GM21528 (cell line): ENCODE data around the gene APPBP2.

Experiments used
- ATAC-seq: cut with Tn5 transposase; IDR thresholded peaks from one replicate; pipeline ENCODE4 v1.9.1; 2021; ENCODE audit warnings: mild to moderate bottlenecking, moderate library complexity; ENCODE audit not compliant: unreplicated experiment, low FRiP score

The APPBP2 gene

DNA sequence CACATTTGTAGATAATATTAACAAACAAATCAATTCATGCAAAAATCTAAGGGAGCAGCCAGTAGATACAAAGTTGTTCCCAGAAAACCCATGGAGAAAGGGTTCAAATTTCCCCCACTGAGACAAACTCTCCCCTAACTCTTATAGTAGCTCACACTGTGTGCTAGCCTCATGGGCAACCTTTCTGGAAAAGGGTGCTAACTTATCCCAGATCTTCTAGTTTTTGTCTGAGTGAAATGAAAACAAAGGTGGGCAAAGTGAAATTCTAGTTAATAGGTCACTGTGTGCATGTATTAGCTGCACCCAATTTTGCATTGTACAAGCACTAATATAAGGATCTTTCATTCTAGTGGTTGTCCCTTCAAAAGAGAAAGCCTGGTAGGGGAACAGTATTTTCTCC is 124.2 kb downstream of the APPBP2 start:
- no peak for ATAC-seq

DNA sequence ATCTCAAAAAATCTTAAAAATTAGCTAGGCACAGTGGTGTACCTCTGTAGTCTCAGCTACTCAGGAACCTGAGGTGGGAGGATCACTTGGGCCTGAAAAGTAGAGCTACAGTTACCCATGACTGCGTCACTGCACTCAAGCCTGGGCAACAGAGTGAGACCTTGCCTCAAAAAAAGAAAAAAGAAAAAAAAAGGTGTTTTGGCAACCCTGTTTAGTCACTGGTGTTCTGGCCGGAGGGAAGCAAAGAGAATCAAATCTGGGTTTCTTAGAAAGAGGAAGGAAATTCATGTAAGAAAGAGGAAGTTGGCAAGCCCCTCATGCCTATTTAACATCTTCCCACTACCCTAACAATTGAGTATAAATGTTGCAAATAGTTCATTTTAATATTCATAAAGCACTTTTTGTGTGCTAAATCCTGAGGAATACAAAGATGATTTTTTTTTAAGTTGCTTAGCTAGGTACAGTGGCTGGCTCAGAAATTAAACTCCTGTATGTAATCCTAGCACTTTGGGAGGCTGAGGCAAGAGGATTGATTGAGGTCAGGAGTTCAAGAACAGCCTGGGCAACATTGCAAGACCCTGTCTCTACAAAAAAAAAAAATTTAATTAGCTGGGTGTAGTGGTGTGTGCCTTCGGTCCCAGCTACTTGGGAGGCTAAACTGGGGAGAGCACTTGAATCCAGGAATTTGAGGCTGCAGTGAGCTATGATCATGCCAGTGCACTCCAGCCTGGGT is 127.6 kb downstream of the APPBP2 start:
- no peak for ATAC-seq

DNA sequence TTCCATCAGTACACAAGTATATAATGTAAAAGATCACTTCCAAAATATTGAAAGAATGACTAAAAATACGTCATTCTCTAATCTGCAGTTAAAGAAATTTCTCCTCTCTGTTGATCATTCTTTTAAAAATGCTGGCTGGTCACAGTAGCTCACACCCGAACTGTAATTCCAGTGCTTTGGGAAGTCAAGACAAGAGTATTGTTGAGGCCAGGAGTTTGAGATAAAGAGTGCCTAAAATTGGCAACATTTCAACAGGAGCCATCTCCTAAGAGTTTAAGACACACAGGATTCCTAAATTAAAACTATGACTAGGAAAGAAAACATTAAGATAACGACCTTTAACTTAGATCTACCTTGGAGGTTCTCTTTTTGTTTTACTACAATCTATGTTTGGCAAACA is 129.6 kb downstream of the APPBP2 start:
- ATAC-seq: no peak

DNA sequence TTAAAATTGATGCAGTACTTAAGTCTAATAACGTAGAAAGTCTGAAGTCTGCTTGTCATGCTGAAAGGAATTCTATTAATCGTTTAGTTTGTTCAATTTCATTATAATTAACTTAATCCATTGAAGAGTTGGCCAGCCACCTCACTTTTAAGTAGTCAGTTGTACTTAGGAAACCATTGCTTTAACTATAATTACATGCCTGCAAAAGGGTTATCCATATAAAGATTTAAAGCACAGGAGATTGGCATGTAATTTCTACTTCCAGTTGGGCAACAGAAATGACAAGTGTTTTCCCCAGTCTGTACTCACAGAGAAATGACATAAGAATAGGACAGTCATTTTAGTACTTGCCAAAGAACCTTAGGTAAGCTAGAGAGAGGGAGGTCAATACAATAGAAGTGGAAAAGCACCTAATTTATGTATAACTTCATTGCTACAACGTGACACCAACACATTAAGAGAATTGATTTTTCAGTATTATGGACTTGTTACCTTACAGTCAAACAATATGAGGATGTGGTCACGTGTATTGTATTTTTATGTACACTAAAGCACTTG is 130.5 kb downstream of the APPBP2 start:
- ATAC-seq: no peak

DNA sequence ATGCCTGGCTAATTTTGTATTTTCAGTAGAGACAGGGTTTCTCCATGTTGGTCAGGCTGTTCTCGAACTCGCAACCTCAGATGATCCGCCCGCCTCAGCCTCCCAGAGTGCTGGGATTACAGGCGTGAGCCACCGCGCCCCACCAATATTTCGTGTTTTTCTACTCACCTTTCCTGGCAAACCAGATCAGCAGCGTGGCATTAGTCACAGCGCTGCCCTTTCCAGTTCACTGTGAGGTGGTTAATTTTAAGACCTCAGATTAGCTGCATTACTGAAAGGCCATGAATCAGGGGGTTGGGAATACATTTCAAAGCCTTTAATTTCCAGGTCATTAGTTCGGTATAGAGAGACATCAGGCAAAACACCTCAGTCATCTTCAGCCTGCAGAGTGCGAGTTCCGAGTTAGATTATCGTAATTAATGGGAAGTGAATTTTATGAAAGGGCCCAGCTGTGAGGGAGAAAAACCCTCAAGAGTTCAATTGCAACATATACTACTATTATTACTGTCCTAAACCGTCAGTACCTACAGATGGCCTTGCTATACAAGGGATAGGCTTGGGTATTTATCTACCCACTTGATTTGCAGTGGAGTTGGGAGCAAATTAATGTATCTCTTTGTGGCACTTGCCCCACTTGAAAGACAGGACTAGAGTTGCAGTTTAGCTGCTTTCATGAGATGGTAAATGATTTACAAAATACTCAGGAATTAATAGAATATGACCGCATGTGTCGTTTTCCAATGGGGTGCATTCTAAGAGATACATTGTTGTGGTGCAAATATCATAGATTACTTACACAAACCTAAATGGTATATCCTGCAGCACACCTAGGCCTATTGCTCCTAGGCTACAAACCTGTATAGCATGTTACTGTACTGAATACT is 132.0 kb downstream of the APPBP2 start:
- ATAC-seq: no peak
